A549 (cell line): Measurements from ENCODE around the gene CNTN5. TPM values are rescaled to one million over a fixed set of nuclear protein-coding genes. Genes with fewer than 3 reads are reported as not detected.

Experiments
- ATAC-seq, 2 experiments: fragments of 200-7000 bp in 1 of 2; fragments of >200 bp in 1 of 2; cut with Nextera tagmentation in 1 of 2; cut with Tn5 transposase in 1 of 2; 3 replicates each; pipeline versions ENCODE4 v1.8.0 to v1.9.1; 2018 to 2020; ENCODE audit warnings: mild to moderate bottlenecking in 1 of 2, moderate library complexity in 1 of 2
- CTCF ChIA-PET: fragments of 300-600 bp; sonication (Branson Sonifier 250); formaldehyde crosslinking; extraction: SDS; loops from one replicate; lab custom pipeline; 2021; ENCODE audit warnings: antibody characterized with exemption, inconsistent platforms; lab: Yijun Ruan, JAX
- POLR2A ChIA-PET: fragments of 350-600 bp; formaldehyde crosslinking; extraction: SDS; loops from one replicate; lab custom pipeline; 2021; ENCODE audit warnings: antibody characterized with exemption, inconsistent platforms; lab: Yijun Ruan, JAX
- DNase-seq, 2 experiments: peaks; one replicate each; pipeline versions ENCODE4 v3.0.0 to v3.0.0-alpha.2; 2011 to 2016; ENCODE audit warnings: low read depth in 1 of 2, low spot score in 1 of 2
- FAIRE-seq: peaks from 2 replicates; lab custom pipeline; 2011; peaks lifted over from hg19 to GRCh38; lab: Jason Lieb, UNC
- H3K27ac ChIP-seq, 2 experiments: fragments of >200 bp; sonication (Bioruptor Twin); formaldehyde crosslinking; 3 replicates each; pipeline ENCODE4 v1.5.1; 2016 to 2017
- H3K4me1 ChIP-seq: fragments of >200 bp; sonication (Bioruptor Twin); formaldehyde crosslinking; 3 replicates; pipeline ENCODE4 v1.6.1; 2016
- H3K4me2 ChIP-seq: fragments of >200 bp; sonication (Bioruptor Twin); formaldehyde crosslinking; 3 replicates; pipeline ENCODE4 v1.6.1; 2016
- H3K4me3 ChIP-seq: fragments of >200 bp; sonication (Bioruptor Twin); formaldehyde crosslinking; 3 replicates; pipeline ENCODE4 v1.5.1; 2016
- H3K9me3 ChIP-seq: fragments of >200 bp; sonication (Bioruptor Twin); formaldehyde crosslinking; 3 replicates; pipeline ENCODE4 v1.6.1; 2016
- ATOH8 ChIP-seq: fragments of 250-450 bp; sonication (Bioruptor Pico); IDR thresholded peaks from 2 replicates; pipeline ENCODE4 v1.5.0; 2020; ENCODE audit warnings: low read depth, mild to moderate bottlenecking, moderate library complexity
- BCL3 ChIP-seq: fragments of >200 bp; sonication (Bioruptor Twin); formaldehyde crosslinking; IDR thresholded peaks from 3 replicates; pipeline ENCODE4 v1.6.1; 2016
- CBX2 ChIP-seq: fragments of 200-600 bp; sonication (generic); IDR thresholded peaks from 2 replicates; pipeline ENCODE4 v1.6.1; 2016; ENCODE audit warnings: low read depth, mild to moderate bottlenecking, borderline replicate concordance
- CBX8 ChIP-seq: fragments of 200-600 bp; sonication (generic); IDR thresholded peaks from 2 replicates; pipeline ENCODE4 v1.6.1; 2016
- CEBPB ChIP-seq, 2 experiments: fragments of >200 bp in 1 of 2; sonication (Bioruptor Twin) in 1 of 2; formaldehyde crosslinking in 1 of 2; IDR thresholded peaks; 2 replicates each; pipeline ENCODE4 v1.6.1; 2012 to 2016
- EHF ChIP-seq: fragments of 250-450 bp; sonication (Bioruptor Pico); IDR thresholded peaks from 2 replicates; pipeline ENCODE4 v1.5.0; 2020; ENCODE audit warnings: mild to moderate bottlenecking
- ELK1 ChIP-seq: fragments of 150-350 bp; IDR thresholded peaks from 2 replicates; pipeline ENCODE4 v1.6.1; 2014; ENCODE audit warnings: low read depth, mild to moderate bottlenecking, low read length
- FOSL2 ChIP-seq, 2 experiments: fragments of 450-650 bp in 1 of 2; fragments of >200 bp in 1 of 2; sonication (Bioruptor Twin) in 1 of 2; formaldehyde crosslinking; IDR thresholded peaks; 2 replicates each; pipeline versions ENCODE4 v1.5.0 to v1.6.1; 2016 to 2020; ENCODE audit warnings: mild to moderate bottlenecking in 1 of 2, moderate library complexity in 1 of 2
- FOXS1 ChIP-seq: fragments of 250-450 bp; sonication (Bioruptor Pico); IDR thresholded peaks from 2 replicates; pipeline ENCODE4 v1.5.0; 2020; ENCODE audit warnings: mild to moderate bottlenecking, moderate library complexity
- GATA3 ChIP-seq: IDR thresholded peaks from 2 replicates; pipeline ENCODE4 v1.6.1; 2012; ENCODE audit warnings: borderline replicate concordance
- HEYL ChIP-seq: fragments of 250-450 bp; sonication (Bioruptor Pico); IDR thresholded peaks from 2 replicates; pipeline ENCODE4 v1.8.0; 2021; ENCODE audit warnings: mild to moderate bottlenecking, moderate library complexity
- HOXA7 ChIP-seq: fragments of 250-450 bp; sonication (Bioruptor Pico); IDR thresholded peaks from 2 replicates; pipeline ENCODE4 v1.5.0; 2020; ENCODE audit warnings: mild to moderate bottlenecking, moderate library complexity
- HOXB13 ChIP-seq: fragments of 250-450 bp; sonication (Bioruptor Pico); IDR thresholded peaks from 2 replicates; pipeline ENCODE4 v1.5.0; 2020; ENCODE audit warnings: low read depth, mild to moderate bottlenecking, moderate library complexity
- JUN ChIP-seq, 2 experiments: fragments of >200 bp; sonication (Bioruptor Twin); formaldehyde crosslinking; IDR thresholded peaks; 2 replicates in 1 of 2; 3 replicates in 1 of 2; pipeline ENCODE4 v1.6.1; 2016 to 2017
- JUNB ChIP-seq: fragments of >200 bp; sonication (Bioruptor Twin); formaldehyde crosslinking; IDR thresholded peaks from 2 replicates; pipeline ENCODE4 v1.6.1; 2016
- KDM1A ChIP-seq: fragments of 200-600 bp; sonication (generic); IDR thresholded peaks from 2 replicates; pipeline ENCODE4 v1.6.1; 2016; ENCODE audit warnings: low read depth, mild to moderate bottlenecking
- MAZ ChIP-seq: fragments of 150-350 bp; IDR thresholded peaks from 2 replicates; pipeline ENCODE4 v1.6.1; 2014; ENCODE audit warnings: antibody characterized with exemption, low read depth, low read length, borderline replicate concordance
- NFE2L2 ChIP-seq: fragments of 150-350 bp; conservative IDR thresholded peaks from 2 replicates; pipeline ENCODE4 v1.6.1; 2014; ENCODE audit warnings: low read length
- NPAS2 ChIP-seq: fragments of 250-450 bp; sonication (Bioruptor Pico); IDR thresholded peaks from 2 replicates; pipeline ENCODE4 v1.8.0; 2022; ENCODE audit warnings: mild to moderate bottlenecking, moderate library complexity, borderline replicate concordance
- TFCP2L1 ChIP-seq: fragments of 250-450 bp; sonication (Bioruptor Pico); IDR thresholded peaks from 2 replicates; pipeline ENCODE4 v1.5.0; 2021; ENCODE audit warnings: mild to moderate bottlenecking
- USF2 ChIP-seq: fragments of 450-650 bp; IDR thresholded peaks from 2 replicates; pipeline ENCODE4 v1.6.1; 2014; ENCODE audit warnings: antibody characterized with exemption
- ZFP36 ChIP-seq: fragments of 450-650 bp; IDR thresholded peaks from 2 replicates; pipeline ENCODE4 v1.6.1; 2014; ENCODE audit warnings: borderline replicate concordance; ENCODE audit not compliant: partially characterized antibody
- ZSCAN20 ChIP-seq: fragments of 250-450 bp; sonication (Bioruptor Pico); IDR thresholded peaks from 2 replicates; pipeline ENCODE4 v1.8.0; 2022; ENCODE audit warnings: mild to moderate bottlenecking, moderate library complexity
- WGBS: methylation state at CpG from one replicate; pipeline ENCODE4 v1.1.6; 2017; ENCODE audit errors: missing lambda C conversion rate; 5-methylcytosine and 5-hydroxymethylcytosine counted together
- polyA plus RNA-seq, 4 experiments: library from polyadenylated mRNA; depleted of rRNA in 3 of 4; stranded (reverse); fragments of >200 nt; fragmentation: RNase III in 1 of 4; extraction: RNeasy Plus Mini Kit Qiagen cat#74134 plus additional on column Dnase treatment in 1 of 4; gene quantifications; 2 replicates in 3 of 4; 3 replicates in 1 of 4; pipeline ENCODE4 v1.2.3, GENCODE V29; 2011 to 2017

The CNTN5 gene
- polyA plus RNA-seq, 2 of the 4 experiments (the other 2 are of a cell fraction): 0.08 TPM; not detected in 1

GRCh38 chr11:100031973-100032372, 1011.2 kb downstream of the CNTN5 start:
- Histone ChIP-seq H3K9me3 (no peaks in the 10 kb centered on the region), H3K4me1 (no peaks in the 10 kb centered on the region), H3K4me2 (no peak overlapping the region), H3K4me3 (no peak overlapping the region), H3K27ac (no peak overlapping the region)
- no peak for TF ChIP-seq EHF
- no peak for TF ChIP-seq HEYL
- TF ChIP-seq JUNB: no peak
- TF ChIP-seq USF2: no peak
- no peak for TF ChIP-seq CBX8
- WGBS: 17% methylated on average over 1 of the region's 1 CpG
- DNase-seq (no peak), ATAC-seq (no peak), FAIRE-seq (no peak)
- ChIA-PET CTCF (no interaction called here), POLR2A (no interaction called here)

- FAIRE-seq: no peak
- no peaks in the 10 kb centered on the region for H3K9me3 ChIP-seq
- ChIA-PET CTCF (no interaction called here), POLR2A (no interaction called here)
- TF ChIP-seq HOXB13 (CRISPR knock-in tag) (no peak), FOXS1 (no peak), ZSCAN20 (no peak), NPAS2 (CRISPR knock-in tag) (no peak), ELK1 (no peak), CBX2 (no peak), KDM1A (no peak), FOSL2 (IDR thresholded peaks at IDR 0.05) (no peak), FOSL2 (CRISPR knock-in tag; IDR thresholded peaks at IDR 0.05) (no peak), NFE2L2 (no peak), TFCP2L1 (CRISPR knock-in tag) (no peak), MAZ (no peak), BCL3 (no peak), HOXA7 (CRISPR knock-in tag) (no peak), USF2 (no peak), JUN (IDR thresholded peaks at IDR 0.05) (no peak), ATOH8 (no peak), CEBPB (IDR thresholded peaks at IDR 0.05) (no peak), ZFP36 (no peak), GATA3 (no peak)
- 38% methylated on average over 9 of the region's 9 CpGs for WGBS
- DNase-seq: no peak
- no peak overlapping the region for H3K4me3 ChIP-seq
- H3K4me1 ChIP-seq: no peaks in the 10 kb centered on the region
- ATAC-seq: no peak
- no peak overlapping the region for H3K4me2 ChIP-seq
- H3K27ac ChIP-seq: no peak overlapping the region
These were observed 1040.3 kb downstream of the CNTN5 start for GRCh38 chr11:100061006-100061405.
